Measurements from ENCODE around the gene AACS.

The AACS gene

GRCh38 chr12:125149160-125150108 is 84.2 kb downstream of the AACS start:
- DNase-seq (ENCODE audit: low read depth in 3 of 3, low spot score in 1 of 3), result no peak

GRCh38 chr12:125151284-125151683 is 86.0 kb downstream of the AACS start:
- DNase-seq (ENCODE audit: low read depth in 3 of 3, low spot score in 1 of 3), result no peak

GRCh38 chr12:125152463-125152862 is 87.2 kb downstream of the AACS start:
- DNase-seq (ENCODE audit: low read depth in 3 of 3, low spot score in 1 of 3), result no peak

- no peak for DNase-seq (ENCODE audit: low read depth in 3 of 3, low spot score in 1 of 3)
Observed at GRCh38 chr12:125155366-125155765, 90.1 kb downstream of the AACS start.

- DNase-seq (ENCODE audit: low read depth in 3 of 3, low spot score in 1 of 3), result no peak
Observed at GRCh38 chr12:125157177-125157576, 91.9 kb downstream of the AACS start.

- DNase-seq (ENCODE audit: low read depth in 3 of 3, low spot score in 1 of 3), result no peak
Observed at GRCh38 chr12:125159702-125160101, 94.5 kb downstream of the AACS start.

- no peak for DNase-seq (ENCODE audit: low read depth in 3 of 3, low spot score in 1 of 3)
Observed at GRCh38 chr12:125160281-125160955, 95.2 kb downstream of the AACS start.

- DNase-seq (ENCODE audit: low read depth in 3 of 3, low spot score in 1 of 3), result no peak
Observed at GRCh38 chr12:125161712-125162022, 96.4 kb downstream of the AACS start.

GRCh38 chr12:125162489-125163028 is 97.3 kb downstream of the AACS start:
- DNase-seq (ENCODE audit: low read depth in 3 of 3, low spot score in 1 of 3), result no peak

- DNase-seq (ENCODE audit: low read depth in 3 of 3, low spot score in 1 of 3), result no peak
Observed at GRCh38 chr12:125163148-125163547, 97.9 kb downstream of the AACS start.

GRCh38 chr12:125164541-125164940 is 99.3 kb downstream of the AACS start:
- DNase-seq (ENCODE audit: low read depth in 3 of 3, low spot score in 1 of 3), result no peak

- no peak for DNase-seq (ENCODE audit: low read depth in 3 of 3, low spot score in 1 of 3)
Observed at GRCh38 chr12:125166041-125166440, 100.8 kb downstream of the AACS start.

GRCh38 chr12:125167658-125168057 is 102.4 kb downstream of the AACS start:
- no peak for DNase-seq (ENCODE audit: low read depth in 3 of 3, low spot score in 1 of 3)

- DNase-seq (ENCODE audit: low read depth in 3 of 3, low spot score in 1 of 3), result no peak
Observed at GRCh38 chr12:125169451-125169850, 104.2 kb downstream of the AACS start.

- DNase-seq (ENCODE audit: low read depth in 3 of 3, low spot score in 1 of 3), result no peak
Observed at GRCh38 chr12:125169870-125170269, 104.6 kb downstream of the AACS start.

- DNase-seq (ENCODE audit: low read depth in 3 of 3, low spot score in 1 of 3), result no peak
Observed at GRCh38 chr12:125171267-125171666, 106.0 kb downstream of the AACS start.

GRCh38 chr12:125172231-125172850 is 107.1 kb downstream of the AACS start:
- DNase-seq (ENCODE audit: low read depth in 3 of 3, low spot score in 1 of 3), result no peak

GRCh38 chr12:125175576-125175975 is 110.3 kb downstream of the AACS start:
- no peak for DNase-seq (ENCODE audit: low read depth in 3 of 3, low spot score in 1 of 3)

GRCh38 chr12:125178222-125178621 is 113.0 kb downstream of the AACS start:
- DNase-seq (ENCODE audit: low read depth in 3 of 3, low spot score in 1 of 3), result no peak

GRCh38 chr12:125180144-125180543 is 114.9 kb downstream of the AACS start:
- DNase-seq (ENCODE audit: low read depth in 3 of 3, low spot score in 1 of 3), result no peak

- DNase-seq (ENCODE audit: low read depth in 3 of 3, low spot score in 1 of 3), result no peak
Observed at GRCh38 chr12:125181107-125181506, 115.9 kb downstream of the AACS start.
